Fibroblast of peridontal ligament (primary cell): ENCODE results near the gene MATCAP1.
A peak's percentile ranks its signal among the peaks of the same experiment; 100 is the strongest.

Source experiments
- DNase-seq: peaks from one replicate; pipeline ENCODE4 v3.0.0-alpha.2; 2010; ENCODE audit errors: extremely low read depth

MATCAP1 gene

DNA sequence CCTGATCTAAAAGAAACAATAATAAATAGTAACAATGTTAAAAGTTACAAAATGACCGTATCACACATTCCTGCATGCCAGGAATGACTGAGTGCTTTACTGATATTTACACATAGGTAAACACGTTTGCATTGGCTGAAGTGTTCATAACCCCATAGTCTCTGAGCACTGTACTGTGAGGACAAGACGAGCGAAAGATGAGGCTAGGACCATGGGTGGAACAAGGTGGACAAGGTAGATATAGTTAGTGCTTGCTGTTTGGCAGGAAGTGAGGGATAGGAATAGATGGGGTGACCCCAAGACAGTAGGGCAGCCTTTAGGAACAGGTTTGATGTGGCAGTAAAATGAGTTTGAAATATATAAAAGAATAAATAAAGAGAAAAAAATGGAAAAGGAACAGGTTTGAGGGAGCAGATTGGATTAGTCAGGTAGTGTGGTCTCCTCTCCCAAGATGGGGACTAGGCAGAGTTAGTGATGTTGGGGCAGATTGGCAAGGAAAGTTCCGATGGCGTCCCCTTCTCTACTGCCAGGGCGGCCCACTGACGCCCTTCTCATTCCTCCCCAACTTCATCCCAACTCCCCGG is 7.7 kb upstream of the MATCAP1 start:
- no peak for DNase-seq

DNA sequence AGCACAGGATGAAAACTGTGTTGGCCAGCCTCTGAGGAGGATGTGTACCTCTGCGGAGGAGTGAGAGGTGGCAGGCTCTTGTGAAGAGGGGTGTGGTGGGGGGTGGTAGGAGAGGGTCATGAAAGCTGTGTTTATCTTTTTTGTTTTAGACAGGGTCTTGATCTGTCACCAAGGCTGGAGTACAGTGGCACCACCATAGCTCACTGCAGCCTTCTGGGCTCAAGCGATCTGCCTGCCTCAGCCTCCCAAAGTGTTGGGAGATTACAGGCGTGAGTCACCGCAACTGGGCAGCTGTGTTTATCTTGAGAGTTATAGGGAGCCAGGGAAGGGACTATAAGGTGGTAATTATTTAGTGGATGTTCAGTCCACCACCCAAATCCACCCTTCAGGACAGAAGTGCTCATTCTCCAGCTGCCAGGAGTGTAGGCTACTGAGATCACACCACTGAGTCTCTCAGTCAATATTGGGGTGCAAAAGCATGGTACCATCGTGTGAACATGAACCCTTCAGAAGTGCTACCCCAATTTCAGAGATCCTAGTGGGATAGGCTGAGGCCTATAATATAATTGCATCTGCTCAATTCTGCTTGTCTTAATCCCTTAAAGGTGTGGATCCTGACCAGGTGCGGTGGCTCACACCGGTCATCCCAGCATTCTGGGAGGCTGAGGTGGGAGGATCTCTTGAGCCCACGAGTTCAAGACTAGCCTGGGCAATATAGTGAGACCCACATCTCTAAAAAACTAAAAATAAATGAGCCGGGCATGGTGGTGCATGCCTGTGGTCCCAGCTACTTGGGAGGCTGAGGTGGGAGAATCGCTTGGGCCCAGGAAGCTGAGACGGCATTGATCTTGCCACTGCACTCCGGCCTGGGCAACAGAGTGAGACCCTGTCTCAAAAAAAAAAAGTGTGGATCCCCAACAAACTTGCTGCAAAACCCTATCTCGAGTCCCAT is 7.0 kb upstream of the MATCAP1 start:
- peak; percentile 30 for DNase-seq

DNA sequence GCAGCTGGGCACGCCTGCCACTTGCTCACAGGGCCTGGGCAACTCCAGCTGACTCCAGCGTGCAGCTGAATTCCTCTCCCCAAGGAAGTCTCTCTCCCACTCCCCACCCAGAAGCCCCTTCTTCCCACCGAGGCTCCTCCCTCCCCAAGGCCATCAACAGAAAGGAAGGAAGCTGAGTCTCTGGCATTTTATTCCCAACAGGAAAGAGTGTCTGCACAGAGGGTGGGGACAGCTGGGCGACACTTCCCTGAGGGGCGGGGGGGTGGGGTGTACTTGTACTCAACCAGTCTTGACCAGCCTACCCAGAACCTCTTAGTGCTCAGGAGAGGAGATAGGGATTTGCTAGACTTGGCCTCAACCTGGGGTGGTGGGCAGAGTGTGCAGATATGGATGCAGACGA is 6.3 kb upstream of the MATCAP1 start, which contains the start of gene EXOC3L1:
Gene EXOC3L1 (minus strand): TSS at position 96 of the 400 bp plus-strand sequence. CDS start 460 bp downstream, outside the sequence.
- no peak for DNase-seq

DNA sequence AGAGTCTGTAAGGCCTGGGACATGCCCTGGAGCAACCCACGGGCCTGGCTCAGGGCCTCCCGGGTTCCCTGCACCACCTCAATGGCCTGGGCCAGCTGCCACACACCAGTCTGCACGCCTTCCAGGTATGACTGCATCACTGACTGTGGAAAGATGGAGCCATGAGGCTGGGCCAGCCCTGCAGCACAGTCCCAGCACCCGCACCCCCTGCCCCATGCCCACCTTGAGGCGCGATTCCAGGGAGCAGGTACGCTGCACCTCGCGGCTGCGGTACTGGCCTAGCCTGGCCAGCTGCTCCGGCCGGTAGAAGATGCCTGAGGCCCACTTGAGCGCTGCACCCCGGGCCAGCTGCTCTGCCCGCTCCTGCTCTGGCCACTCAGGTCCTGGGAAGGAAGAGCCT is 5.0 kb upstream of the MATCAP1 start:
- DNase-seq = no peak

DNA sequence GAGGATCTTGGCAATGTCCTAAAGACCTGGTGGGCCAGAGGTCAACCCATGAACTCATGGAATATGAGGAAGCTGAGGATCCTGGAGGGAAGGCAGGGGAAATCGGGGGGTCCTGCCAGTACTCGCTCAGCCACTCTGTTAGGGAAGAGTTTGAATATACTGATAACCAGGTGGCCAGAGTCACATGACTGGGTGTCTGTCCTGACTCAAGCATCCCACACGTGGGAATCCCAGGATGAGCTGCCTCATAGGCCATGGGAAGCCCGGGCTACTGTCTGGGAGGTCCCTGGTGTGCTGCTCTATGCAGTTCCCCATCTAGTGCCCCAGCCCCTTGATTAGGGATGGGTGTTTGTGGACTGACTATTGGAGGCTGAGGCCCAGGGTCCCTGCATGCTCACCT is 4.6 kb upstream of the MATCAP1 start:
- no peak for DNase-seq

DNA sequence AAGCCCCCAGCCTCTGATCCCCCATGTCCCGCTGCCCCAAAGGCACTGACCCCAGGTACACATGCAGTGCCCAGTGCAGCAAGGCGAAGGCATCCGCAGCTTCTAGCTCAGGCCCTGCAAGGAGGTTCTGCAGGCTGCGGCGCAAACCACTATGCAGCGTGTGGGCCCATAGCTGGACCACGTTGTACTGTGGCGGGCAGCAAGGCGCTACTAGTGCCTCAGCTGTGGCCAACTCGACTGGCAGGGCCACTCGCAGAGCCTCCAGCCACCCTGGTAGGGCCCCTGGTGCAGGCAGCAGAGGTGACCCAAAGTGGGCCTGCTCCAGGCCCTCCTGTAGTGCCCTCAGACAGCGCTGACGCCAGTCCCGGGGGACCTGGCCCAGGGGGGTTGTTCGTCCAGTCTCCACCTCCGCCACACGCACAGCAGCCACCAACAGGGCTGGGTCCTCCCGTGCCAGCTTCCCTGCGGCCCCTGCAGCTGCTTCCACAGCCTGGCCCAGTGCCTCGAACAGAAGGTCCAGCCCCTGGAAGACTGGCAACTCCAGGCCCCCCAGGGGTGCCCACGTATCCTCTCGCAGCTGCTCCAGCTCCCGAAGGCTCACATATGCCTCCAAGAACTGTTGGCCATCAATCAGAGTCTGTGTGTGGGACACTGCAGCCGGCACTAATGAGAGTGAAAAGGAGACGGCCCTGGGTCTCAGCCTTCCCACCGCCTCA is 3.6 kb upstream of the MATCAP1 start:
- no peak for DNase-seq

DNA sequence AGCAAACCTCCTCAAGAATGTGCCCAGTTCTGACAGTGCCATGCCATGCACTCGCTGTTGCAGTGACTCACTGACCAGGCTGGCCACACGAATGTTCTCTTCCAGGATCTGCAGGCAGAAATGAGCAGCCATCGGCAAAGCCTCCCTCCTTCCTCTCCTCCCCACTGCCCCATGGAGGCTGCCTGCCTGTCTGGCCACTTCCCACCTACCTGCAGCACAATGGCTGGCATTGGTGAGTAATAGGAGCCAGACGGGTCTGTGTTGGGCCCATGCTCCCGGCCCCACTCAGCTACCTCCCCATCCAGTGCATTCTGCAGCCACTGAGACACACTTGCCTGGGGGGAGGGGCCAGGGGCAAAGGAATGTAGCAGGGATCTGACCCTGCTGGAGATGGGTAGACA is 2.8 kb upstream of the MATCAP1 start:
- peak; percentile 48 for DNase-seq

DNA sequence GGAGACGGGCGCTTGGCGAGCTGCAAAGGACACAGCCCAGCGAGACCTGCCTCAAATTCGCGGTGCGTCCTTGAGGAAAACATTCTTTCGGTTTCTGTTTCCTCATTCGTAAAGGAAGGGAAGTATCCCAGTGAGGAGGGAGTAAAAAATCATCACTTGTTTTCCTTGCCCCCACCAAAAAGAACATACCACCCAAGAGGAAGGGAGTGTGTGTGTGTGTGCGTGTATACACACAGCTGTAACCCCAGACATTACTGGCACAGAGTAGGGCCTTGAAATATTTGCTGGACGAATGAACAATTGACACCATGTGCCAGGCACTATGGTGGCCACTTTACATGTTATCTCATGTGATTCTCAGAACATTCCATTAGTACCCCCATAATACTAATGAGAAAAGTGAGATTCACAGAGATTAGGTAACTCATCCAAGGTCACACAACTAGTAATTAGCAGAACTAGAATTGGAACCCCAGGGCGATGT is 1.9 kb upstream of the MATCAP1 start:
- DNase-seq = no peak

DNA sequence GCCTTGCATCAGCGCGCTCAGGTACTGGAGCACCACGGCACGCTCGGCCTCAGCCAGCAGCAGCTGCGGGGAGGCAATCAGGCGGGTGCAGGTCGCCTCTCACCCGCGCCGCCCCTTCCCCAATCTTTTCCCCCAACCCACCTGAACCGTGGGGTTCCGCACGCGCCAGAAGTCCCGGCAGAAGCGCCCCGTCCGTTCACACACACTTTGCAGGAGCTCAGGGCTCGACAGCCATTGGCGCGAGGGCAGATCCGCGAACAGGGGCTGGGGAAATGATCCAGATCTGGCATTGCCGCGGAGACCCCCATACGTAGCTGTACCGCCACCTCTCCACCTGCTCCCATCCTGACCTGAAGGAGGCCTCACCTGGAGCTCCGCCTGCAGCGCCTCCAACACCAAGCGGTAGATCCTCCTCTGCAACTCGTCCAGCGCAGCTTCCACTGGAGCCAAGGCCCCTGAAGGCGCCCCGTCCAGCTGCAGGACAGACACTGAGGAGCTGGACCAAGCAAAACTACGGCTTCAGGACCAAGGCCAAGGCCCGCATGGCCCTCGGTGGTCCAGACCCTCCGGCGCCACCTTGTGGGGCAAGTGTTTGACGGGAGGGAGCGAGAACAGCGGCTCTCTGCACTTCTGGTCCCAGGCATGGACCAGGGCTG is 1.4 kb upstream of the MATCAP1 start:
- peak; percentile 92 for DNase-seq

DNA sequence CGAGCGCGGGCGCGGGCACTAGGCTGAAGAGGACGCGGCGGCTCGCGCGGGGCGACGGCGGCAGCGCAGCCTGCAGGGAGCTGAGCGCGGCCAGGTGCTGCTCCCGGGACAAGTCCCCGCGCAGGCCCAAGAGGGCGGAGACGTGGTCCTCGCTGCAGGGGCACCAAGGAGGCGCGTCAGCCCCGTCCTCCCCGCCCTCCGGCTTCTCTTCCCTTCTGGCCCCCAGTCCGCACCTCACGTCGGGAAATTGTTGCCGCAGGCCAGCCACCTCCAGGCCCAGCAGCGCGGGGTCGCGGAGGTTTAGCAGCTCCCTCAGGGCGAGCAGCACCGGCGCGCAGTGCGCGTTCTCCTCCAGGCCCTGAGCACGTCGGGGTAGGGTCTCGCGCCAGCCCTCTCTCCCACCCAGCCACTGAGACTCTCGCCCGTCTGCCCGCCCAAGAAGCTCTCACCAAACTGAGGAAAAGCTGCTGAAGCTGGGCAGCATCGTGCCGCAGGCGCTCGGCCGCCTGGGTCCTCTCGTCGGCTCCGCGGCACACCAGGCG is 761 bp upstream of the MATCAP1 start:
- no peak for DNase-seq

DNA sequence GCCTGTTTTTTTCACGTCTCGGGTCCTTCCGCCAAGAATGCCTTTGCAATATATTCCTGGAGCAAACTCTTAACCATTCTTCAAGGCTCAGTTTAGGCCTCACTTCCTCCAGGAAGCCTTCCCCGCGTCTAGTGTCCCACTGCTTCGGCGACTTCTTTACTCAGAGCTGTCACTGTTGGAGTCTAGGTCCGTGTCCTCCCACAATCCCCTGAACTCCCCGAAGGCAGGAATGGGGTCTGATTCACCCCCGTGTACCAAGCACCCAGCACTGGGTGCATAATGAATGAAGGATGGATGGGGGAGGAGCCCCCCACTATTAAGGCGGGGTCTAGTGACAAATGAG is 508 bp downstream of the MATCAP1 start:
- DNase-seq = no peak

DNA sequence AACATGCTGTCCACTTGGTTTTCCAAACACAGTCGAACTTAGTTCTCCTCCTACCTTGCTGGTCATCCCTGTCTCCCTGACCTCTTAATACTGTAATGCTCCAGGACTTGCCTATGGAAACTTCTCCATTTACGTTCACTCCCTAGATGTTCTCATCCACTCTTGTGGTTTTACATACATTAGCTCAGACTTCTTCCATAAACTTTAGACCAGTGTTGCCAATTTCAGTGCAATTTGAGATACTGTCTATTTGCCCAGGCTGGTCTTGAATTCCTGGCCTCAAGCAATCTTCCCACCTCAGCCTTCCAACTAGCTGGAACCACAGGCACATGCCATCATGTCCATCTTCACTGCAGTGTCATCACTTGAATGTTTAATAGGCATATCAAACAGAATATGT is 1.5 kb downstream of the MATCAP1 start:
- no peak for DNase-seq

DNA sequence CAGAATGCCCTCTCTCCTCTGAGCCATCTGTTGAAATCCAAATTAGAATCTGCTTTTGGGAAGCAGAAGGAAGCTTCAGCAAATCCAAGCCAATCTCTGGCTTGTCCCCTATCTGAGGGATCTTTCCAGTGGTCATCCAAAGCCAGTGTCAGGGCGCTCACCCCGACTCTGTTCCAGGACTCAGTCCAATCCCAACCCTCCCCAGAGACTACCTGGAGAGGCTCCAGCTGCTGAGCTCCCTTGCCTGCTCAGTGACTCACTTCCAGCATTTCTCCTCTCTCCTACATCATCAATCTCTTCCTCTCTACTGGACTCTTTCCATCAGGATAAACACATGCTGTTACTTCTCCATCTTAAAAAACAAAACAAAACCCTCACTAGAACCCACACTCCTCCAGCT is 2.4 kb downstream of the MATCAP1 start:
- DNase-seq = peak; percentile 93

DNA sequence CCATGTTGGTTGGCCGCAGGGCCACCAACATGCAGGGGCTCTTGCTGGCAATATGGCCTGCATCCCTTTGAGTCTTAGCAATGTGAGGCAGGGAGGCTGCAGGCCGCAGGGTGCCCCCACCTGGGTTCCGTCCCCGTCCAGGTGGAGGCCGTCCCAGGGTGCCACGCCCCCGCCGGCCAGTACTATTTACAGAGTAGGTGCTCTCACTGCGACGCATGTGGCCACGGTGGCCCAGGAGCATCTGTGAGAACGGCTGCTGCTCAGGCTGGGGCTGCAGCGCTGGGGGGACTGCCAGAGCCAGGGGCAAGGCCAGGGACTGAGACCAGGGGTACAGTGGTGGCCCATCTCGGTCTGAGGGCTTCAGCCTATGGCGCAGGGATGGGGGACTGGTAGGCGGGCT is 3.6 kb downstream of the MATCAP1 start:
- no peak for DNase-seq

DNA sequence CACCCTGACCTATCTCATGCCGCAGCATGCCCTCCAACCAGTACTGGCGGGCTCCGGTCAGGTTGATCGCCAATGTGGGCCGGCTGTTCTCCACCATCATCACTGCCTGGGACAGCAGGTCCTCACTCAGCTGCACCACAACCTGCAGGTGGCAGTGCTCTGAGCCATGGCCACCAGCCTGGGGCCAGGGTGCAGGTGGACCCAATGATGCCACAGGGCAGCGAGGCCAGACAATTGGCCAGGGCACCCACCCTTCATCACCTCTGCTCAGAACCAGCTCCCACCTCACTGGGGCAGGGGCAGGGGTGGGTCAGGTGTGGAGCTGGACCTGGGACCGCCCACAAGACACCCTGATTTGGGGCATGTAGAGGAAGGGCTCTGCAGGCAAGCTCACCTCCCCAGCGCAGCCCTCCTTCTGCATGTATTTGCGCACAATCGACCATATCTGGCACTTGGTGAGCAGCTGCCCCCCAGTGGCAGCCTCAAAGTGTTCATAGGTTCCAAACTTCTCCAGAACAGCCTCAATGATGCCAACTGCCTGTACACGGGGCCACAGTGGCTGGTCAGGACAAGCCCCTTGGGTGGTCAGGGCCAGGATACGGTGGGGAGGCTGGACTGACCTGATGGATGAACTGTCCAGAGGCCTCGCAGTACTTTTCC is 4.2 kb downstream of the MATCAP1 start:
- DNase-seq = no peak

DNA sequence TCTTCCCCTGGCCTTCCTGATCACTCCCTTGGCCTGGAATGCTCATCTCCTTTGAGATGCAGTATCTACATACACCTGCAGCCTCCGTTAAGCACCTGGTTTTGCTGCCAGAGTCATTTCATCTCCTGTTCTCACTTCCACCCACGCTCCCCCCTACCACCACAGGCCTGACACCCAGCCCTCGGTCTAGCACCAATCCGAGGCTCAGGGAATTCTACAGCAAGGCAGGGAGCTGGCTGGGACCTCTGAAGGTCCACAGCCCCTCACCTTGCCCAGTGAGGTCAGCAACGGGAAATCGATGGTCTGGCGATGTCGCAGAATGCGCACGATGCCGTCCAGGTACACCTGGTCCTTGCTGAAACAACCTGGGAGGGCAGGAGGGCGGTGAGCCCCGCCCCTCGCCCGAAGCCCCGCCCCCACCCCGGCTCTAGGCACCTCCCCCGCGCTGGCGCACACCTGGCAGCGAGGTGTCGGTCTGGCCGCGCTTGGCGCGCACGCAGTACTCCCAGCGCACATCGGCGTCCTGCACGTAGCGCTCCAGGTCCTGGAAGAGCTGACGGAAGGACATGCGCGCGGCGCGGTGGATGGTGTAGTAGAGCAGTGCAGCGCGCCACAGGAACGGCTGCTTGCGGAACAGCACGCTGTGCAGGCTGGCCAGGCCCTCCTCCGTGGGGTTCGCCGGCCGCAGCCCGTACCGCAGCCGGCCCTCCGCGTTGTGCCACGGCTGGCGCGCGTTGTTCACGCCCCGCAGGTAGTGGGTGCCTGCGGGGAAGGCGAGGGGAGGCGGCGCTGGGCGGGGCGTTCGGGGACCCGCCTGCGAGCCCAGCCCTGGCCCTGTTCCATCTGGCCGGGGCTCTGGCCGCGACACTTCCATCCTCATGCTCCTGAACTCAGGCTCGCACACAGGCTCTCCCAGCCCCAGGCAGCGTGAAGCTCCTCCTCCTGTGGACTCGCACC is 5.7 kb downstream of the MATCAP1 start:
- DNase-seq = peak; percentile 34

DNA sequence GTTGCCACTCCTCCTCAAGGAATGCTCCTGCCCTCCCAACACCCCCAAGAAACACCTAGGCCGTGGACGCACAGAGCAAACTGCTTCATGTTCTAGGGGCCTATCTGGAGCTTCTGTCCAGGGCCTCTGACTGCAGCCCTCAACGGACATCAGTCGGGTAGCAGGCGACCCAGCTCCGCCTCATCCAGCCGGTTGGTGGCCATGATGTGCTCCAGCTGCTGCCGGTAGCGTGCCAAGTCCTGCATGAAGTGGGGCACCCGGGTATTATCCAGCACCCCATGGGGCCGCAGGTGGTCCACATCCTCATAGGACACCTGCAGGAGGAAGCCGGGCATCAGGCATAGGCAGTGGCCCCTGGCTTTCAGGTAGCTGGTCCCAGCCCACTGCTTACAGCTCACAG is 7.1 kb downstream of the MATCAP1 start:
- no peak for DNase-seq

DNA sequence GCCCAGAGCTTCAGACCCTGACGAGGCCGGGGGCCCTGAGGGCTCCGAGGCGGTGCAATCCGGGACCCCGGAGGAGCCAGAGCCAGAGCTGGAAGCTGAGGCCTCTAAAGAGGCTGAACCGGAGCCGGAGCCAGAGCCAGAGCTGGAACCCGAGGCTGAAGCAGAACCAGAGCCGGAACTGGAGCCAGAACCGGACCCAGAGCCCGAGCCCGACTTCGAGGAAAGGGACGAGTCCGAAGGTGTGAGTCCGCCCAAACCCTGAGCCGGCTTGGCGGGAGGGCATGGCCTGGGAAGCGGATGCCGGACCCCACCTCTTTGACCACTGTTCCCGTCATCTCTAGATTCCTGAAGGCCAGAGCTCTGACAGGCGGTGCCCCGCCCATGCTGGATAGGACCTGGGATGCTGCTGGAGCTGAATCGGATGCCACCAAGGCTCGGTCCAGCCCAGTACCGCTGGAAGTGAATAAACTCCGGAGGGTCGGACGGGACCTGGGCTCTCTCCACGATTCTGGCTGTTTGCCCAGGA is 9.0 kb downstream of the MATCAP1 start:
- no peak for DNase-seq

DNA sequence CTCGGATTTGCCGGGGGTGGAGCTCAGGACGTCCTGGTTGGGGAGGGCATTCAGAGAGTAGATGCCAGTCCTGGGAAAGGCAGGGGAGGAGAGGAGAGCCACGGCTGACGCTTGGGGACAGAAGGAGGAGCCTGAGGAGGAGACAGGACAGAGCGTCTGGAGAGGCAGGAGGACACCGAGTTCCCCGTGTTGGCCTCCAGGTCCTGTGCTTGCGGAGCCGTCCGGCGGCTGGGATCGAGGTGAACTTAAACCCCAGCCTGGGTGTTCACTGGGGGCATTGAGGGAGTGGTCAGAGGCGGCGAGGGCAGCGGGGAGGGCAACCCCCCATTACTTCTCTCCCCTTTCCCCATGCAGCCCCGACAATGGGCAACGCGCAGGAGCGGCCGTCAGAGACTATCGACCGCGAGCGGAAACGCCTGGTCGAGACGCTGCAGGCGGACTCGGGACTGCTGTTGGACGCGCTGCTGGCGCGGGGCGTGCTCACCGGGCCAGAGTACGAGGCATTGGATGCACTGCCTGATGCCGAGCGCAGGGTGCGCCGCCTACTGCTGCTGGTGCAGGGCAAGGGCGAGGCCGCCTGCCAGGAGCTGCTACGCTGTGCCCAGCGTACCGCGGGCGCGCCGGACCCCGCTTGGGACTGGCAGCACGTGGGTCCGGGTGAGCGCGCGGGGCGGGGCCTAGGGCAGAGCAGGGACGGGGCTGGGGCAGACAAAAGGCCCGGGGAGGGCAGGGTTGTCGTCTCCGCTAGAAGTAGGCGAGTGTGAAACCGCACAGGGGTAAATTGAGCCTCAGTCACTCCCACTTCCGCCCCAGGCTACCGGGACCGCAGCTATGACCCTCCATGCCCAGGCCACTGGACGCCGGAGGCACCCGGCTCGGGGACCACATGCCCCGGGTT is 9.7 kb downstream of the MATCAP1 start:
- peak; percentile 76 for DNase-seq
